ENCODE results near the gene SLAIN2. TPM values are rescaled to one million over a fixed set of nuclear protein-coding genes. Genes with fewer than 3 reads are reported as not detected.

Gene SLAIN2
- total RNA-seq, 2 experiments from 2014 or later, result 46.3 to 47.0 TPM

DNA sequence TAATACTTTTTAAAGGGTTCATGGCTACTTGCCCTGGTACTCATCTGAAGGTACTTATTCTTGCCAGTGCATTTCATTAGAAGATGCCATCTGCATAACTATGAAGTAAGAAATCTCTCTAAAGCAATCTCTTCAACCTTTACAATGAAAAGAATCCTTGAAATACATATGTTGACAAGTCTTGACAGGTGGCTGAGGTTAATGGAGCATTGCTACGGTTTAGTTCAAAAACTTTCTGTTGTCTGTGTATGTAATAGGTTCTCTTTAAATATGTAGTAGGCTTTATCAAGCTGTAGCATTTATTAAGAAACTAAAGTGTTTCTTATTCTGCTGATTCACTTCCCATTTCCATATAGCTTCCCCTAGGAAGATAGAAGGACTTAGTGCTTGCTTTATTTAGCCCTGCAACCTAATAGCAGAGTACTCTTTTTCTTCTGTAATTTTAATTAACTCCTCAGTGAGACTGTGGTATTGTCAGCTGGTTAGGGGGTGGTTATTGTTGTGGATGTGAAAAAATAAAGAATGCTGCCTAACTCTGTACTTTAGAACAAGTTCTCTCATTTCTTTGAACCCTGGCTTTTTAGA is 39.3 kb downstream of the SLAIN2 start:
- peaks cover 76% of the 10 kb centered on the region for H3K36me3 Mint-ChIP-seq (ENCODE audit: low read depth)

GRCh38 chr4:48388525-48389154 is 47.3 kb downstream of the SLAIN2 start:
- Mint-ChIP-seq H3K36me3 (ENCODE audit: low read depth) (peaks cover 62% of the 10 kb centered on the region), H3K9me3 (no peaks in the 10 kb centered on the region), H3K27ac (no peak overlapping the region), H3K27me3 (no peaks in the 10 kb centered on the region), H3K4me3 (no peak overlapping the region), H3K4me1 (ENCODE audit: low read depth) (no peaks in the 10 kb centered on the region)
- no peak for ATAC-seq (ENCODE audit: poor library complexity)
- Histone ChIP-seq H3K9me3 (ENCODE audit: control insufficient read depth in 1 of 2, insufficient read depth in 1 of 2, low read length in 2 of 2) (no peaks in the 10 kb centered on the region), H3K4me1 (ENCODE audit: insufficient read depth, low read length) (no peaks in the 10 kb centered on the region), H3K36me3 (ENCODE audit: insufficient read depth, low read length) (peaks cover 51% of the 10 kb centered on the region), H3K27ac (ENCODE audit: low read depth in 1 of 2, low read length in 2 of 2) (no peak overlapping the region), H3K27me3 (ENCODE audit: control insufficient read depth in 1 of 2, insufficient read depth in 2 of 2, low read length in 2 of 2) (no peaks in the 10 kb centered on the region), H3K4me3 (ENCODE audit: low read length) (no peak overlapping the region)
- no peak for DNase-seq
- POLR2A ChIA-PET, result no interaction called here
- TF ChIP-seq, protein P1, sequence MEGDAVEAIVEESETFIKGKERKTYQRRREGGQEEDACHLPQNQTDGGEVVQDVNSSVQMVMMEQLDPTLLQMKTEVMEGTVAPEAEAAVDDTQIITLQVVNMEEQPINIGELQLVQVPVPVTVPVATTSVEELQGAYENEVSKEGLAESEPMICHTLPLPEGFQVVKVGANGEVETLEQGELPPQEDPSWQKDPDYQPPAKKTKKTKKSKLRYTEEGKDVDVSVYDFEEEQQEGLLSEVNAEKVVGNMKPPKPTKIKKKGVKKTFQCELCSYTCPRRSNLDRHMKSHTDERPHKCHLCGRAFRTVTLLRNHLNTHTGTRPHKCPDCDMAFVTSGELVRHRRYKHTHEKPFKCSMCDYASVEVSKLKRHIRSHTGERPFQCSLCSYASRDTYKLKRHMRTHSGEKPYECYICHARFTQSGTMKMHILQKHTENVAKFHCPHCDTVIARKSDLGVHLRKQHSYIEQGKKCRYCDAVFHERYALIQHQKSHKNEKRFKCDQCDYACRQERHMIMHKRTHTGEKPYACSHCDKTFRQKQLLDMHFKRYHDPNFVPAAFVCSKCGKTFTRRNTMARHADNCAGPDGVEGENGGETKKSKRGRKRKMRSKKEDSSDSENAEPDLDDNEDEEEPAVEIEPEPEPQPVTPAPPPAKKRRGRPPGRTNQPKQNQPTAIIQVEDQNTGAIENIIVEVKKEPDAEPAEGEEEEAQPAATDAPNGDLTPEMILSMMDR (IDR thresholded peaks at IDR 0.05), result no peak
- CTCF ChIA-PET, result no interaction called here
- intact Hi-C loops (cut with DNase I, micrococcal nuclease), result no loop called here

More for the DNA sequence above, 39.3 kb downstream of the SLAIN2 start:
- H3K27me3 Mint-ChIP-seq, result no peaks in the 10 kb centered on the region
- H3K27ac ChIP-seq (ENCODE audit: low read depth in 1 of 2, low read length in 2 of 2), result no peak overlapping the region
- H3K27ac Mint-ChIP-seq, result no peak overlapping the region
- intact Hi-C loops (cut with DNase I, micrococcal nuclease), result no loop called here
- no peaks in the 10 kb centered on the region for H3K9me3 ChIP-seq (ENCODE audit: control insufficient read depth in 1 of 2, insufficient read depth in 1 of 2, low read length in 2 of 2)
- no peaks in the 10 kb centered on the region for H3K4me1 ChIP-seq (ENCODE audit: insufficient read depth, low read length)
- ChIA-PET POLR2A (interaction anchor here (0.7 to 1.3 kb wide), 2 partner anchors 39 to 131 kb away, joined by 3 to 7 read pairs; partner anchors contain the start of gene SLAIN2), CTCF (no interaction called here)
- H3K27me3 ChIP-seq (ENCODE audit: control insufficient read depth in 1 of 2, insufficient read depth in 2 of 2, low read length in 2 of 2), result no peaks in the 10 kb centered on the region
- no peaks in the 10 kb centered on the region for H3K9me3 Mint-ChIP-seq
- H3K4me1 Mint-ChIP-seq (ENCODE audit: low read depth), result peaks cover 16% of the 10 kb centered on the region
- H3K4me3 ChIP-seq (ENCODE audit: low read length), result no peak overlapping the region
- ATAC-seq (ENCODE audit: poor library complexity) (no peak), DNase-seq (no peak)
- no peak overlapping the region for H3K4me3 Mint-ChIP-seq
- H3K36me3 ChIP-seq (ENCODE audit: insufficient read depth, low read length), result peaks cover 46% of the 10 kb centered on the region
- TF ChIP-seq, protein P1 (IDR thresholded peaks at IDR 0.05), result no peak

GRCh38 chr4:48396043-48396442 is 54.7 kb downstream of the SLAIN2 start:
- Mint-ChIP-seq H3K4me3 (no peak overlapping the region), H3K27ac (no peak overlapping the region), H3K9me3 (no peaks in the 10 kb centered on the region), H3K27me3 (no peaks in the 10 kb centered on the region), H3K4me1 (ENCODE audit: low read depth) (peaks cover 32% of the 10 kb centered on the region), H3K36me3 (ENCODE audit: low read depth) (peaks cover 86% of the 10 kb centered on the region)
- ChIA-PET CTCF (no interaction called here), POLR2A (no interaction called here)
- no peaks in the 10 kb centered on the region for H3K27me3 ChIP-seq (ENCODE audit: control insufficient read depth in 1 of 2, insufficient read depth in 2 of 2, low read length in 2 of 2)
- no peaks in the 10 kb centered on the region for H3K4me1 ChIP-seq (ENCODE audit: insufficient read depth, low read length)
- intact Hi-C loops (cut with DNase I, micrococcal nuclease), result no loop called here
- H3K36me3 ChIP-seq (ENCODE audit: insufficient read depth, low read length), result peaks cover 42% of the 10 kb centered on the region
- H3K4me3 ChIP-seq (ENCODE audit: low read length), result no peak overlapping the region
- TF ChIP-seq, protein P1 (IDR thresholded peaks at IDR 0.05), result no peak
- ATAC-seq (ENCODE audit: poor library complexity) (no peak), DNase-seq (no peak)
- no peaks in the 10 kb centered on the region for H3K9me3 ChIP-seq (ENCODE audit: control insufficient read depth in 1 of 2, insufficient read depth in 1 of 2, low read length in 2 of 2)
- H3K27ac ChIP-seq (ENCODE audit: low read depth in 1 of 2, low read length in 2 of 2), result no peak overlapping the region
